Measurements from ENCODE around the gene GRAP2. TPM values are rescaled to one million over a fixed set of nuclear protein-coding genes. Genes with fewer than 3 reads are reported as not detected.

Gene GRAP2
- total and polyA plus RNA-seq, 2 of the 8 experiments (the other 6 are each of a cell fraction or from before 2014, with no cell fraction given), result 0.08 TPM; not detected in 1

DNA sequence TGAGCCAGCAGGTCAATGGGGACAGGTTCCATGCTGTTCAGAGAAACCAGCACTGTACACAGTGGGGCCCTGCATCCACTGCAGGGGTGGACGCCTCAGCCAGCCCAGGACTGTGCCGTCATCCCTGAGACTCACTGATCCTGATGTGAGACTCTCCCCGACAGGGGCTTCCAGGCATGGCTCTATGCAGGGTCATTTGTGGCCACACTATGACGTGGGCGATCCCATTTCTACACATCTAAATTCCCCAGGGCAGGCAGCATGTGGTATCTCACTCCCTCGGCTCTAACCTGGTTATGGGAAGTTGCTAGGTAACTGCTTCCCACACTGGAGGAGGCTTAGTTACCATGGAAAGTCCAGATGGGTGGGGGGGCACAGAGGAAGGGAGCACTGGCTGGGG lies 79.7 kb downstream of the GRAP2 start:
- FAIRE-seq (no peak), DNase-seq (ENCODE audit: low read depth in 1 of 2, low spot score in 2 of 2) (no peak)
- Histone ChIP-seq H3K4me3 (ENCODE audit: extremely low read depth in 1 of 4, insufficient read depth in 2 of 4, low read depth in 3 of 4, low read length in 4 of 4) (no peak overlapping the region), H3K14ac (ENCODE audit: insufficient read length) (no peak overlapping the region), H2BK12ac (ENCODE audit: low read depth, low read length) (no peak overlapping the region), H2BK20ac (ENCODE audit: low read length) (0 out of 2 replicates have a peak overlapping the region, but pooled peaks have one; percentile 15), H4K8ac (ENCODE audit: extremely low read depth, insufficient read depth, low read length) (no peak overlapping the region), H3K18ac (ENCODE audit: extremely low read depth, low read length) (no peak overlapping the region), H3K27me3 (replicated peaks in 1 of 4; ENCODE audit: control insufficient read depth in 3 of 4, extremely low read depth in 1 of 4, insufficient read depth in 3 of 4, low read length in 3 of 4) (peaks cover 0 to 2% (median under 1%) of the 10 kb centered on the region in 4 experiments; a peak in 4 of 7 replicates), H2AK5ac (ENCODE audit: low read depth, low read length) (no peak overlapping the region), H3K79me2 (ENCODE audit: control insufficient read depth in 1 of 2, insufficient read depth in 2 of 2, low read length in 2 of 2) (no peaks in the 10 kb centered on the region), H3K79me1 (ENCODE audit: low read depth, low read length) (no peaks in the 10 kb centered on the region), H3K4ac (replicated peaks; ENCODE audit: insufficient read length, low read depth, low read length) (no peak overlapping the region), H3K4me2 (ENCODE audit: insufficient read depth in 1 of 2, low read depth in 2 of 2, low read length in 2 of 2) (no peak overlapping the region), H4K5ac (ENCODE audit: insufficient read length, low read depth, low read length) (no peak overlapping the region), H3K56ac (replicated peaks; ENCODE audit: insufficient read length, low read depth, low read length) (no peak overlapping the region), H3K9ac (replicated peaks in 1 of 4; ENCODE audit: extremely low read depth in 1 of 4, low read depth in 3 of 4, low read length in 3 of 4) (no peak overlapping the region), H2BK120ac (replicated peaks; ENCODE audit: low read depth, low read length) (no peak overlapping the region), H2BK5ac (ENCODE audit: low read depth, low read length) (no peak overlapping the region), H3K27ac (ENCODE audit: low read depth, low read length) (no peak overlapping the region), H4K20me1 (replicated peaks in 1 of 2; ENCODE audit: control insufficient read depth in 1 of 2, insufficient read depth in 2 of 2, low read length in 2 of 2) (no peaks in the 10 kb centered on the region), H3K23ac (ENCODE audit: insufficient read length) (no peak overlapping the region), H3K9me3 (ENCODE audit: insufficient read depth in 2 of 2, low read depth in 1 of 2, low read length in 1 of 2) (no peaks in the 10 kb centered on the region), H4K91ac (replicated peaks; ENCODE audit: insufficient read length, low read length) (no peak overlapping the region), H3K23me2 (ENCODE audit: low read depth, low read length) (no peaks in the 10 kb centered on the region), H3K4me1 (replicated peaks in 1 of 4; ENCODE audit: control insufficient read depth in 3 of 4, insufficient read depth in 4 of 4, low read length in 3 of 4) (no peaks in the 10 kb centered on the region), H2AFZ (ENCODE audit: low read length) (no peak overlapping the region), H2BK15ac (ENCODE audit: low read length) (no peak overlapping the region), H3K36me3 (ENCODE audit: control insufficient read depth in 2 of 4, insufficient read depth in 4 of 4, low read length in 3 of 4) (no peaks in the 10 kb centered on the region)
- WGBS, 2 experiments (ENCODE audit: extremely low coverage in 1 of 2, insufficient coverage in 1 of 2, insufficient read length in 1 of 2, insufficient replicate concordance in 2 of 2, low coverage in 1 of 2, low lambda C conversion rate in 2 of 2, missing lambda C conversion rate in 1 of 2), result 92% methylated on average over 4 of the region's 6 CpGs; no CpG with 5 or more reads in 1 of the 2 experiments
- ChIA-PET CTCF (ENCODE audit: partially characterized antibody) (interaction anchor here (0.6 kb wide), 1 partner anchor 180 kb away, joined by 5 read pairs; no protein-coding TSS in a partner anchor), POLR2A (ENCODE audit: partially characterized antibody) (interaction anchor here (1.3 kb wide), 1 partner anchor 18 kb away, joined by 3 read pairs; no protein-coding TSS in a partner anchor)
- TF ChIP-seq SP2 (IDR thresholded peaks at IDR 0.05; ENCODE audit: low read length), result no peak
- no peak for TF ChIP-seq GTF2F1 (IDR thresholded peaks at IDR 0.05; ENCODE audit: borderline replicate concordance, low read depth, low read length)
- no peak for TF ChIP-seq ATF3 (IDR thresholded peaks at IDR 0.05; ENCODE audit: insufficient read depth, low read depth, low read length)
- no peak for TF ChIP-seq CREB1 (IDR thresholded peaks at IDR 0.05)
- no peak for TF ChIP-seq CHD1 (IDR thresholded peaks at IDR 0.05; ENCODE audit: low read depth, low read length)
- no peak for TF ChIP-seq NANOG (IDR thresholded peaks at IDR 0.05; ENCODE audit: insufficient read depth, low read depth, low read length, poor library complexity, severe bottlenecking)
- no peak for TF ChIP-seq KDM1A (IDR thresholded peaks at IDR 0.05; ENCODE audit: borderline replicate concordance, low read length)
- no peak for TF ChIP-seq KDM5A (IDR thresholded peaks at IDR 0.05; ENCODE audit: low read length)
- no peak for TF ChIP-seq CTCF (IDR thresholded peaks at IDR 0.05; ENCODE audit: control extremely low read depth in 1 of 3, insufficient read depth in 1 of 3, low read depth in 1 of 3, low read length in 3 of 3)
- no peak for TF ChIP-seq POLR2A (IDR thresholded peaks at IDR 0.05; ENCODE audit: control extremely low read depth in 1 of 2, low read depth in 2 of 2, low read length in 2 of 2)
- no peak for TF ChIP-seq SAP30 (IDR thresholded peaks at IDR 0.05; ENCODE audit: insufficient read depth, insufficient replicate concordance, low read length)

All from H1 (cell line).